Natural killer cell (primary cell): Measurements from ENCODE around the gene CCNJL. TPM values are rescaled to one million over a fixed set of nuclear protein-coding genes. Genes with fewer than 3 reads are reported as not detected.

Source experiments
- ATAC-seq, 3 donors: fragments of 150-1000 bp in 2 of 3; fragments of 200-7000 bp in 1 of 3; cut with Tn5 transposase; 1 replicate in 1 of 3; 2 replicates in 2 of 3; pipeline ENCODE4 v1.10.0; 2021; ENCODE audit warnings: mild to moderate bottlenecking in 2 of 3, moderate library complexity in 2 of 3
- DNase-seq, 2 donors: peaks; one replicate each; pipeline versions ENCODE4 v3.0.0 to v3.0.0-alpha.2; 2013 to 2021; ENCODE audit warnings: mixed read lengths in 1 of 2
- H3K27ac ChIP-seq: one replicate; pipeline ENCODE4 v1.5.1; 2013; ENCODE audit warnings: mild to moderate bottlenecking, low read length
- H3K27me3 ChIP-seq: one replicate; pipeline ENCODE4 v1.6.1; 2013; ENCODE audit warnings: low read length; ENCODE audit not compliant: control insufficient read depth, insufficient read depth
- H3K36me3 ChIP-seq: one replicate; pipeline ENCODE4 v1.6.1; 2013; ENCODE audit warnings: low read length; ENCODE audit not compliant: control insufficient read depth, insufficient read depth
- H3K4me1 ChIP-seq: one replicate; pipeline ENCODE4 v1.6.1; 2013; ENCODE audit warnings: low read length; ENCODE audit not compliant: control insufficient read depth, insufficient read depth
- H3K4me3 ChIP-seq: one replicate; pipeline ENCODE4 v1.5.1; 2013; ENCODE audit warnings: low read length
- H3K9me3 ChIP-seq: one replicate; pipeline ENCODE4 v1.6.1; 2013; ENCODE audit warnings: low read length; ENCODE audit not compliant: control insufficient read depth, insufficient read depth
- H3K27ac Mint-ChIP-seq, 2 donors: one replicate each; pipeline ENCODE4 v1.8.0; 2022; ENCODE audit warnings: mild to moderate bottlenecking in 2 of 2, mixed read lengths in 2 of 2, moderate library complexity in 1 of 2
- H3K27me3 Mint-ChIP-seq, 2 donors: one replicate each; pipeline ENCODE4 v1.8.0; 2022; ENCODE audit warnings: low read depth in 2 of 2, mixed read lengths in 2 of 2
- H3K36me3 Mint-ChIP-seq: one replicate; pipeline ENCODE4 v1.8.0; 2022; ENCODE audit warnings: mixed read lengths
- H3K4me1 Mint-ChIP-seq, 2 donors: one replicate each; pipeline ENCODE4 v1.8.0; 2022; ENCODE audit warnings: mixed read lengths in 2 of 2
- H3K4me3 Mint-ChIP-seq: one replicate; pipeline ENCODE4 v1.8.0; 2022; ENCODE audit warnings: mild to moderate bottlenecking, moderate library complexity, mixed read lengths
- H3K9me3 Mint-ChIP-seq, 2 donors: one replicate each; pipeline ENCODE4 v1.8.0; 2022; ENCODE audit warnings: mixed read lengths in 2 of 2
- CTCF ChIP-seq: fragments of 200-600 bp; IDR thresholded peaks from one replicate; pipeline ENCODE4 v1.8.0; 2022; ENCODE audit warnings: antibody characterized with exemption
- WGBS: methylation state at CpG from one replicate; pipeline ENCODE4 v1.1.7; 2013; ENCODE audit warnings: missing lambda C conversion rate; ENCODE audit not compliant: insufficient coverage; 5-methylcytosine and 5-hydroxymethylcytosine counted together
- intact Hi-C: fragments of 100-400 bp; cut with micrococcal nuclease; formaldehyde crosslinking; loops from one replicate; pipeline ENCODE4 v1.14.2; 2022
- total RNA-seq, 4 donors: library from RNA; stranded (reverse); fragments of 120-200 nt in 1 of 4; gene quantifications; one replicate each; pipeline versions ENCODE4 v1.2.3 to v1.2.4, GENCODE V29; 2013 to 2022

The CCNJL gene
- total RNA-seq, 3 donors from 2014 or later (not counting 1 experiment from before 2014, with no cell fraction given) = 19.9 to 32.1 (median 20.7) TPM

- no peaks in the 10 kb centered on the region for H3K27me3 ChIP-seq
- Mint-ChIP-seq H3K9me3 (no peaks in the 10 kb centered on the region), H3K4me3 (no peak overlapping the region), H3K27me3 (peaks cover 0 to 3% of the 10 kb centered on the region in 2 donors), H3K4me1 (no peaks in the 10 kb centered on the region), H3K27ac (no peak overlapping the region), H3K36me3 (no peaks in the 10 kb centered on the region)
- DNase-seq = no peak
- H3K36me3 ChIP-seq = no peaks in the 10 kb centered on the region
- H3K27ac ChIP-seq = no peak overlapping the region
- WGBS = 61% methylated on average over 3 of the region's 3 CpGs
- ATAC-seq = no peak
- no peaks in the 10 kb centered on the region for H3K9me3 ChIP-seq
- H3K4me3 ChIP-seq = no peak overlapping the region
- TF ChIP-seq CTCF = no peak
- no peaks in the 10 kb centered on the region for H3K4me1 ChIP-seq
- intact Hi-C loops = no loop called here
These were observed 70.2 kb downstream of the CCNJL start for GRCh38 chr5:160242145-160242544.

GRCh38 chr5:160240350-160240749, 72.0 kb downstream of the CCNJL start:
- Histone ChIP-seq H3K4me1 (no peaks in the 10 kb centered on the region), H3K9me3 (no peaks in the 10 kb centered on the region), H3K27me3 (no peaks in the 10 kb centered on the region), H3K4me3 (no peak overlapping the region), H3K27ac (no peak overlapping the region), H3K36me3 (no peaks in the 10 kb centered on the region)
- no peaks in the 10 kb centered on the region for H3K36me3 Mint-ChIP-seq
- 39% methylated on average over 3 of the region's 3 CpGs for WGBS
- no peak for DNase-seq
- intact Hi-C loops = no loop called here
- no peak for ATAC-seq
- H3K27ac Mint-ChIP-seq = no peak overlapping the region
- H3K4me3 Mint-ChIP-seq = no peak overlapping the region
- no peak for TF ChIP-seq CTCF
- peaks cover 0 to 3% of the 10 kb centered on the region in 2 donors for H3K27me3 Mint-ChIP-seq
- H3K4me1 Mint-ChIP-seq = no peaks in the 10 kb centered on the region
- H3K9me3 Mint-ChIP-seq = no peaks in the 10 kb centered on the region

- Mint-ChIP-seq H3K36me3 (no peaks in the 10 kb centered on the region), H3K27ac (no peak overlapping the region), H3K27me3 (peaks cover 0 to 3% of the 10 kb centered on the region in 2 donors), H3K4me1 (no peaks in the 10 kb centered on the region), H3K4me3 (no peak overlapping the region), H3K9me3 (no peaks in the 10 kb centered on the region)
- Histone ChIP-seq H3K9me3 (no peaks in the 10 kb centered on the region), H3K4me1 (no peaks in the 10 kb centered on the region), H3K36me3 (no peaks in the 10 kb centered on the region), H3K4me3 (no peak overlapping the region), H3K27ac (no peak overlapping the region), H3K27me3 (no peaks in the 10 kb centered on the region)
- intact Hi-C loops = no loop called here
- ATAC-seq = no peak
- DNase-seq = no peak
- 91% methylated on average over 5 of the region's 5 CpGs for WGBS
- no peak for TF ChIP-seq CTCF
These were observed 74.7 kb downstream of the CCNJL start for GRCh38 chr5:160237571-160238093.

- DNase-seq = no peak
- H3K4me3 ChIP-seq = no peak overlapping the region
- Mint-ChIP-seq H3K36me3 (no peaks in the 10 kb centered on the region), H3K9me3 (no peaks in the 10 kb centered on the region), H3K27ac (no peak overlapping the region), H3K4me3 (no peak overlapping the region), H3K27me3 (peaks cover 0 to 3% of the 10 kb centered on the region in 2 donors), H3K4me1 (peaks cover 0 to 4% of the 10 kb centered on the region in 2 donors)
- no peaks in the 10 kb centered on the region for H3K27me3 ChIP-seq
- H3K27ac ChIP-seq = no peak overlapping the region
- ATAC-seq = no peak
- TF ChIP-seq CTCF = no peak
- peaks cover 8% of the 10 kb centered on the region for H3K4me1 ChIP-seq
- intact Hi-C loops = no loop called here
- 65% methylated on average over 5 of the region's 5 CpGs for WGBS
- H3K36me3 ChIP-seq = no peaks in the 10 kb centered on the region
- no peaks in the 10 kb centered on the region for H3K9me3 ChIP-seq
These were observed 76.6 kb downstream of the CCNJL start for GRCh38 chr5:160235731-160236130.
